ENCODE data around the gene TMEM254.
A peak's percentile ranks its signal among the peaks of the same experiment; 100 is the strongest.
"Not testable (repeated sequence)": the region's sequence is repeated elsewhere in the genome, so short reads cannot be mapped to it uniquely, and the experiment has no call there.

Gene TMEM254, protein sequence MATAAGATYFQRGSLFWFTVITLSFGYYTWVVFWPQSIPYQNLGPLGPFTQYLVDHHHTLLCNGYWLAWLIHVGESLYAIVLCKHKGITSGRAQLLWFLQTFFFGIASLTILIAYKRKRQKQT

GRCh38 chr10:80078448-80079311 is at the start of gene TMEM254:
TSS of gene TMEM254 (plus strand) at chr10:80078665. CDS start at chr10:80078700, 35 bp downstream.
- DNase-seq (ENCODE audit: low read depth in 2 of 2), result peak; percentile 82 to 87

DNA sequence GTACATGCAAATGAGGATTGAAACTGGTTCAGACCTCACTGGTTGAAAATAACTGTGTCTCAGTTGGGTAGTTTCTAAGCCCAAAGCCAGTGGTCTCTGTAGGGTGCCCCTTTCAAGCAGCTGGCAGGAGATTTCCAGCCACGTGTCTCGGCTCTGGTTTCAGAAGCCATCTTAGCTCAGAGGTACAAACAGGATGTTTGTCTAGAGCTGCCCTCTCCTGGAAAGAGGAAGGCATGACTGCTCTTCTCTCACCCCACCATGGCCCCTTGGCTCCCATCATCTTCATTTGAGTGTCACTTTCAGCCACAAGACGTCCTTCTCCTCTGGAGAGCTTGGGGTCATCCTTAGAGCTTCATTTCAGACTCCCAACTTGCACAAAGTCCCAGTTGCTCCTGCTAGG is 49.3 kb upstream of the TMEM254 start:
- not testable (repeated sequence) for DNase-seq (ENCODE audit: low read depth in 2 of 2)

DNA sequence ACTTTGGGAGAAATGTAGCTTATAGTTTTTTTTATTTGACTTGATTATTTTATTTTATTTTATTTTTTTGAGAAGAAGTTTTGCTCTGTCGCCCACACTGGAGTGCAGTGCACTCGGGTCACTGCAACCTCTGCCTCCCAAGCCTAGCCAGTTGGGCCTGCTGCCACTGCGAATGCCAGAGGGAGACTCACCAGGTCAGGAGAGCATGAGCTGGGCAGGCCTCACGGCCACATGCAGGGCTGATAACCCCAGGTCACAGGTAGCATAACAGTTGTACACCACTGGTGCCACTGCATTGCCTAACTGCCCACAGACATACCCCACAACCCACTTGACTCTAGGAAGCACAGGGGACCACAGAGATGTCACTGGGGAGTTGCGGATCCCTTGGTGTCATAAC is 48.6 kb upstream of the TMEM254 start:
- DNase-seq (ENCODE audit: low read depth in 2 of 2), result not testable (repeated sequence)

GRCh38 chr10:80032503-80032902 is 46.0 kb upstream of the TMEM254 start:
- no peak for DNase-seq (ENCODE audit: low read depth in 2 of 2)

GRCh38 chr10:80034766-80035165 is 43.7 kb upstream of the TMEM254 start:
- DNase-seq (ENCODE audit: low read depth in 2 of 2), result not testable (repeated sequence)

- DNase-seq (ENCODE audit: low read depth in 2 of 2), result not testable (repeated sequence)
Measured at GRCh38 chr10:80035430-80035829, 43.0 kb upstream of the TMEM254 start.

GRCh38 chr10:80036921-80037500 is 41.5 kb upstream of the TMEM254 start:
- DNase-seq (ENCODE audit: low read depth in 2 of 2), result not testable (repeated sequence)

DNA sequence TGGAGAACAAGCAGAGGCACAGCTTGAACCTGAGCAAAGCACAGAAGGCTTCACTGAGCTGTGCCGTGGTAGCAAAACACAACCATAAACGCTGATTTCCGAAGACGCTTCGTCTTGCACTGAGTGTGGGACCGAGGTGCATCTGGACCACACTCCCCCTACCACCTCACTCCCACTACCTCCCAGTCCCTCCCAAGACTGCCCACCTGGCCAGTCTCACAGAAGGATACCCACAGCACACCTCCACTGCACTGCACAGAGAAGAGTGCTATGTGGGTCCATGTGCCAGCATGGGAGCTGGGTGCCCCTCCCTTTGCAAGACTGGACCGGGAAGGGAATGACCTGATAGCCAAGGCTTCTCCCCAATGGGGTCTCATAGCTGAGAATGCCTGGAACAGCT is 40.2 kb upstream of the TMEM254 start:
- not testable (repeated sequence) for DNase-seq (ENCODE audit: low read depth in 2 of 2)

DNA sequence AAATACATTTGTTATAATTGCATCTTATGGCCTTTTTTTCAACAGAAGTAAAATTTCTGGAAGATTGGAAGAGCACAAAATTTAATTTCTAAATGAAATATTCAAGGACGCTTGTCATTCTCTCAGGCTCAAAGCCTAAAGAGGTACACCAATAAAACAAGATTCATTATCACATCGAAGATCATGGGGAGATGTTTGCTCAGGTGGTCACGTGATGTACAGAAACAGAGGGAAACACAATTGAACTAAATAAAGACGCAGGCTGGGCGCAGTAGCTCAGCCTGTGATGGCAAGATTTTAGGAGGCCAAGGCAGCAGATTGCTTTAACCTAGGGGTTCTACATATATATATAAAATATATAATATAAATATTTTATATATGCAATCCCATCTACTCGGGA is 37.3 kb upstream of the TMEM254 start:
- DNase-seq (ENCODE audit: low read depth in 2 of 2), result no peak

DNA sequence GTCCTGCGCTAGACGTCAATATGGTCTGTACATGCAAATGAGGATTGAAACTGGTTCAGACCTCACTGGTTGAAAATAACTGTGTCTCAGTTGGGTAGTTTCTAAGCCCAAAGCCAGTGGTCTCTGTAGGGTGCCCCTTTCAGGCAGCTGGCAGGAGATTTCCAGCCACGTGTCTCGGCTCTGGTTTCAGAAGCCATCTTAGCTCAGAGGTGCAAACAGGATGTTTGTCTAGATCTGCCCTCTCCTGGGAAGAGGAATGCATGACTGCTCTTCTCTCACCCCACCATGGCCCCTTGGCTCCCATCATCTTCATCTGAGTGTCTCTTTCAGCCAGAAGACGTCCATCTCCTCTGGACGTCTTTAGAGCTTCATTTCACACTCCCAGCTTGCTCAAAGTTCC is 33.5 kb upstream of the TMEM254 start:
- DNase-seq (ENCODE audit: low read depth in 2 of 2), result not testable (repeated sequence)

- DNase-seq (ENCODE audit: low read depth in 2 of 2), result peak; percentile 62 to 67
Measured at GRCh38 chr10:80046629-80047441, 31.6 kb upstream of the TMEM254 start.

- no peak for DNase-seq (ENCODE audit: low read depth in 2 of 2)
Measured at GRCh38 chr10:80050752-80051151, 27.7 kb upstream of the TMEM254 start.

DNA sequence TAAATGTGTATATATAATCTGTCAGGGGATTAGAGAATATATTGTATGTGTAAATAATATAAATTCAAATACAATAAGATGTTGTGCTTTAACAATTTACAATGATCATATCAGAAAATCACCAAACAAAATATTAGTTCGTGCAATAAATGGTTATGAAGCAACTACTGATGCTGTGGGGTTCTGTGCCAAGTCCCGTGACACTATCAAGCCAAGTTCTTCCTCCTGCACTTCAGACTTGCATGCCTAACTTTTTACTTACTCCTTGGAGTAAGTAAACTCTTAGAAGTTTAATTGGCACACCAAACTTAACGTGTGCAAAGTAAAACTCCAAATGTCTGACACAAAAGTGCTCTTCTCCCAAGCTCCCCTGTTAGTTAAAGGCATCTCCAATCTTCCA is 26.5 kb upstream of the TMEM254 start:
- no peak for DNase-seq (ENCODE audit: low read depth in 2 of 2)

DNA sequence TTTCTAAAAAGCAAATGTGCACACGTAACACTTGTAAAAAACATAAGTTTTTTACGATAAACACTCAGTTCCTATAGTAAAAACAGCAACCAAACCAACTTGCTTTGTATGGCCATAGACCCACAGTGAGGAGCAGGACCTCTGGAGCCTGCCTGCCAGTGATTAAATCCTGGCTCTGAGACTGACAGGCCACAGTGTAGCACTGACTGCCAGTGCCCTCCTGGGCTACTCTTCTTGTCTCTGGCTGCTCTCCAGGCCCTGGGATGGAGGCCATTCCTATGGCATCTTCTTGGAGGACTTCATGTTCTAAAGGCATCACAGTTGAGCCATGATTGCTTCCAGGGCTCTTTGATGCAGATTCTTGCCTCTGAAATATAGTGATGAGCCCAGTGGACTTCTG is 22.7 kb upstream of the TMEM254 start:
- no peak for DNase-seq (ENCODE audit: low read depth in 2 of 2)

DNA sequence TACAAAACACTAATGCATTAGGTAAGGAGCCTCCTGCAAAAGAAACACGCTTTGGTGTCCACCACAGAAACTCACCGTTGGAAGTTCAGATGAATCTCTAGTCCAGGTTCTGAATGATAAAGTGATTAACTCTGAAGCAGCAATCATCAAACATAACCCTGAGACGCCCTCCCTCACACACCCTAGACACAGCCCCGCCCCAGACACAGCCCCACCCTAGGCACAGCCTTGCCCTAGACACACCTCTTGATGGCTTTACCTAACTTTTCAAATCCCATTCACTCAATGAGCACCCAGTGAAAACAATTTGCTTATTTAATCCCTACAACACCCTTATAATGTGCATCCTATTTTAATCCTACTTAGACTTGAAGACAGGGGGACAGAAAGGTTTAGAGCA is 21.3 kb upstream of the TMEM254 start:
- no peak for DNase-seq (ENCODE audit: low read depth in 2 of 2)

GRCh38 chr10:80064120-80064886 is 14.2 kb upstream of the TMEM254 start:
- DNase-seq (ENCODE audit: low read depth in 2 of 2), result no peak

- DNase-seq (ENCODE audit: low read depth in 2 of 2), result no peak
Measured at GRCh38 chr10:80066809-80067208, 11.7 kb upstream of the TMEM254 start.

- DNase-seq (ENCODE audit: low read depth in 2 of 2), result not testable (repeated sequence)
Measured at GRCh38 chr10:80067821-80068220, 10.6 kb upstream of the TMEM254 start.

DNA sequence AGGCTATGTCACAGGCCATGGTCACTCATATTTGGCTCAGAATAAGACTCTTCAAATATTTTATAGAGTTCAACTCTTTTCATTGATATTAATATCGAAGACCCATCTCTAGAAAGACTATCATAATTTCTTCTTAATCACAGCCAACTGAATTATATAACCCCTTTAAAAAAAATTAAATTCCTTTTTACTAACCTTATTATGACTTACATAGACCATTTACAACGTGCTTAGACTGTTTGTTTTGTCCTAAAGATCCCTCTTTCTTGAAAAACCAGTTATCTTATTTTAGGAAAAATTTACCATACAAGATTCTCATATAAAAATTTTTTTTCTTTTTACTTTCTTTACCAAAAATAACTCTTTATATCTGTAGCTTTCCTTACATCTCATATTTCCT is 10.2 kb upstream of the TMEM254 start:
- DNase-seq (ENCODE audit: low read depth in 2 of 2), result no peak

DNA sequence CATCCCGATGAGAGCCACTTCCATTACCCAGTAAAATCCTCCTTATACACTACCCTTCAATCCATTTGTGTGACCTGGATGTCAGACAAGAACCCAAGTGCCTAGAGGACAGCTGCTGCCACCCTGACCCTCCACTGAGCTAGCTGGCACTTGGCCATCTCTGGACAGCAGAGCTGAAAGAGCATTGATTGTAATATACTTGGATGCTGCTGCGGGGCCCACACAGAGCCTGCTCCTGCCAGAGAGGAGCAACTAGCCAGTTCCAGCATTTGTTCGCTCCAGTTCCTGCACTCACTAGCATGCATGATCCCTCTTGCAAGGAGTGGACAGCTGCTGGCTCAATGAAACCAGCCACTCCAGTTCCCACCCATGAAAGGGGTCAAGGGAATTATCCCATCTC is 8.4 kb upstream of the TMEM254 start:
- no peak for DNase-seq (ENCODE audit: low read depth in 2 of 2)

- DNase-seq (ENCODE audit: low read depth in 2 of 2), result no peak
Measured at GRCh38 chr10:80072584-80072983, 5.9 kb upstream of the TMEM254 start.
